GM19467 (cell line): ENCODE data around the gene C1QTNF2.
A peak's percentile ranks its signal among the peaks of the same experiment; 100 is the strongest.

Experiments used
- ATAC-seq: cut with Tn5 transposase; IDR thresholded peaks from one replicate; pipeline ENCODE4 v1.9.1; 2021; ENCODE audit warnings: mild to moderate bottlenecking, moderate library complexity; ENCODE audit not compliant: unreplicated experiment

C1QTNF2 gene, protein sequence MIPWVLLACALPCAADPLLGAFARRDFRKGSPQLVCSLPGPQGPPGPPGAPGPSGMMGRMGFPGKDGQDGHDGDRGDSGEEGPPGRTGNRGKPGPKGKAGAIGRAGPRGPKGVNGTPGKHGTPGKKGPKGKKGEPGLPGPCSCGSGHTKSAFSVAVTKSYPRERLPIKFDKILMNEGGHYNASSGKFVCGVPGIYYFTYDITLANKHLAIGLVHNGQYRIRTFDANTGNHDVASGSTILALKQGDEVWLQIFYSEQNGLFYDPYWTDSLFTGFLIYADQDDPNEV

DNA sequence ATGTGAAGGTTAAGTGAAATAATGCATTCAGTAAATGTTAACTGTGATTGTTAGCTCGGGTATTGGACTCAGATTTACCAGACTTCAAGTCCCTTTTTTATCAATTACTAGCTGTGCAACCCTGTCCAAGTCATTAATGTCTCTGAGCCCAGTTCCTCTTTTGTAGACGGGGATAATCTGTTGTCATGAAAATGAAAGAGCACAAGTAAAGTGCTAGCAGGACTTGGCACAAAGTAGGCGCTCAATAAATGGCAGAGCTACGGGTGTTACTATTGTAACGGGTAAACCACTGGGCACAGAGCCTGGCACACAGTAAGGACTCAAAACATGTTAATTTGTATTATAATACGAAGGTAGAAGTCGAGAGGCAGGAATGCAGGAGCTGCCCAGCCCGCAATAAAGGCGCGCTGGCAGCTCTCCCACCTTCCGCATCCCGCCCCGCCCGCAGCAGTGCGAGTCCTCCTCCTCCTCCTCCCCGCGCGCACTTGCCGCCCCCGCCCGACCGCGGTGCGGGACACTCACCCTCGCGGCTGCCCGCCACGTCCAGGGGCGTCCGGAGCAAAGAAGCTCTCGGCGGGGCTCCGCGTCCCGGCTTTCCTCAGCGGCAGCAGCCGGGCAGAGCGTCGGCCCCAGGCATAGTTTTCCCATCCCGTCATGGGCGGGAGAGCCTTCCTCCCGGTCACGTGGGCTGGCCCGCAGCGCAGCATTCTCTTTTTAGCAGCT lies at the start of gene C1QTNF2:
Gene C1QTNF2 (minus strand): TSS at position 637 of the 723 bp plus-strand sequence. CDS start 15,615 bp downstream, outside the sequence.
- no peak for ATAC-seq

DNA sequence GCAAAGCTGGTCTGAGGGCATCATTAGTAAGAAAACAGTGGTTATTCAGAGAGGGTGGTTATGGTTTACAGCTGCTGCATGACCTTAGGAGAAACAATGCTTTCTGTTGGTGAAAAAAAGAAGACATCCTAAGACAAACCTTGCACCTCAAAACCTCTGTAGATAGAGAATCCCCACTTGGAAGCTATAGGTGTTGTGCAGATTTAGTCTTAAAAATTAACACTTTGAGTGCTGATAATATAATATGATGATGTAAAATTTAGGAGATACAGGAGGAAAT lies 49.8 kb upstream of the C1QTNF2 start:
- no peak for ATAC-seq

DNA sequence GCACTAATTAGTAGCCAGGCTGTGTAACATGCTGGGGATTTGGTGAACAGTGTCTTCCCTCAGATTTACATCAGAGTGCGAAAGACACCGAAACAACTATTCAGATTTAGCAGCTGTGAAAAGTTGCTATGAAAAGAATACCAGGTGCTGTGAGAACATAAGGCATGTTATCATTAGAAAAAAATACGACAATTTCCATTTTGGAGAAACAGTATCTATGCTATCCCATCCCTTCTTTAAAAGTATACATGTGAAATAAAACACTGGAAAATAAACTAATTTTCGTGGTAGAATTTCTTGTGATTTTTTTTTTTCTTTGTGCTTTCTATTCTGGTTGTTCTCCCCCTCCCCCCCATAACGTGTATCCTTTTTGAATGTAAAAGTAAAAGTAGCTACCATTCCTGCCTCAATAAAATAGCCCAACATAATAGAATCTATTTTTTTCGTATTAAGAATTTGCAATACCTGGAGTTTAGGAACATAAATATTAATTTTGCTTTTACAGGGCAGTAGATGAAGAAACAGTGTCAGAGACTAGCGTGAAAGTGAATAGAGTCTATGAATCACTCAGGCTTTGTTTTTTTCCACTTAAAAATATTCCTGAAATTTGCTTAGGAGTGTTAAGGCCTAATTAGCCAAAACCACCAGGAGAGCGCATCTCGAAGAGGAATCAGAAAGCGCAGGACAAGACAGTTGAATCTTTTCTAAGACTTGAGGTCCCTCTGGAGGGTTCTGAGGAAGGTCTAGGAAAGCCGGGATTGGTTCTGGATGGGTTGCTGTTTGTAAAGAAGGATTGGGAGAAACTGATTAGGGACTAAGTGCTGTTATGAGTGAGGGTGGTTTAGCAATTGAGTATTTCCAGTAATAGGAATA lies 49.3 kb upstream of the C1QTNF2 start:
- ATAC-seq = no peak

DNA sequence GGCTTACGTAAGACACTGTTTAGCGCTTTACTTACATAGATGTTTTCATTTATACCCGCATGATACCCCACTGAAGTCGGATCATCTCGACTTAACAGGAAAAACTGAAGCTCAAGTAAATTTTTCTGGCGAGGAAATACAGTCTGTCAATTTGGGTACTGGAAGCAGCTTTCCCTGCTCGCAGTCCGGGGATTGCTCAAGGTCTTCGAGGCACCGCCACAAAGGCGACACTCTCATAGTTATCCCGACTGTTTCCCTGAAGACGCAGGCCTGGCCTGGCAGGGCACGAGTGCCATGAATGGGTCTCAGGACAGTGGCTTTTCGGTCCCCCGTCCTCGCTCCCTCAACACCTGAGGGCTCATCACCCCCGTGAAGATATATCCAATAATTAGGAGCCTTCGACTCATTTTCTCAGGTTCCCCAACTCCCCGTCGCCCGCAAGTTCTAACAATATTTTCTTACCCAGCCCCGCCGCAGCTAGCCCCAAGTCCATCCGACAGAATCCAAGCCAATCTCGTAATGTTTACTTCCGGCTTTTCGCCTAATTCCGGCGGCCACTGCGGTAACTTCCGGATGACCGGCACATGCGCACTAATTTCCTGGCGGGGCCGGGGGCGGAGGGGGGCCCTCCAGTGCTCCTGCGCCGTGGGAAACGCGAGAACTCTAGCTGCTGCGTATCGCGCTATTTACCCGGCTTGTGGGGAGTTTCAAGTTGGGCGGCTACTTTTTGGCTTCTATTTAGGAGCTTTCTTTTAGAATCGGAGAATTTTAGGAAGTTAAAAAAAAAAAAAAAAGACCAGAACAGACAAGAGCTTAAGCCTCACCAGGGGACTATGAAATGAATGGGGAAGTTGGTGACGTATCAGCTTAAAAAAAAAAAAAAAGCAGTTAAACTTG lies 48.4 kb upstream of the C1QTNF2 start, which contains the start of gene SLU7:
Gene SLU7 (minus strand): TSS at position 521 of the 897 bp plus-strand sequence. CDS start 3,787 bp downstream, outside the sequence.
- ATAC-seq = peak; percentile 59

DNA sequence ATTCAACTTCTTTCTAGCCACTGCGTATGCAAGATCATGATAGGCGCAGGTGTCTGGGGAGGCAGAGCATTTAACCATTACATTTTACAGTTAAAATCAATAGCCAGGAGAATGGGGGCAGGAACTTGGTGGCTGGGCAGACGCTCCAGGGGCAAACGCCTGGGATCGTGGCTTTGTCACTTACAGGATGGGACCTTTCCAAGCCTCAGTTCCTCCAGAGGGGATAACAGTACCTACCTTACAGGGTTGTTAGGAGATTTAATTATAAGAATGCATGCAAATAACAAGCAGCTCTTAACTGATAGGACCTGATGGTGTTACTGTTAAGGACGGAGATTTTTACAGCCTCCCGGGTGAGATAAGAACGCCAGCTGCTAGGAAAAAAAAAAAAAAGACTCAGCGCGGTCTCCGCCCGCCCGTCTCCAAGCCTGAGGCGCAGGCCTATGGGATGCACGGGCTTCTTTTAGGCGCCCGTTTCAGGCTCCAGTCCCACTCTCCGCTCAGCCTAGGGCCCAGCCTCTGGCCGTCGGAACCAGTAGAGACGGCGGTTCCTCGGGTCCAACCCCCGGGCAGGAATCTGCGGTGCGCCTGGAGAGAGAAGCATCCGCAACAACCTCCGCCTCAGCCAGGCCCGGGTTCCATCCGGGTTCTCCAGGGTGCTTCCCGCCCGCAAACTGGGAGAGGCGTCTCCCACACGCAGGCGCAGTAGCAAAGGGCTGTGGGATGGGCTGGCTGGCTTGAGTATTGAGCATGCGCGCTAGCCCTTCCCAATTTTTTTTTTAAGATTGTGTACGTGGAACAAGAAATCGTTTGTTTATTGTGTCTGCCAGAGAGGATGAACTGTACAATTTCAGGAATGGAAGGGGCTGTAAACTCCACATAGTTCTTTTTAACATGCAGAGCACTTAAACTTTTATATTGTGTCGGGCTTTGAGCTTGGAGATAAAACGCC lies 29.3 kb upstream of the C1QTNF2 start, which contains the start of gene FAM200C:
Gene FAM200C (minus strand): TSS at position 653 of the 952 bp plus-strand sequence. CDS start 4,564 bp downstream, outside the sequence.
- ATAC-seq = peak; percentile 78

DNA sequence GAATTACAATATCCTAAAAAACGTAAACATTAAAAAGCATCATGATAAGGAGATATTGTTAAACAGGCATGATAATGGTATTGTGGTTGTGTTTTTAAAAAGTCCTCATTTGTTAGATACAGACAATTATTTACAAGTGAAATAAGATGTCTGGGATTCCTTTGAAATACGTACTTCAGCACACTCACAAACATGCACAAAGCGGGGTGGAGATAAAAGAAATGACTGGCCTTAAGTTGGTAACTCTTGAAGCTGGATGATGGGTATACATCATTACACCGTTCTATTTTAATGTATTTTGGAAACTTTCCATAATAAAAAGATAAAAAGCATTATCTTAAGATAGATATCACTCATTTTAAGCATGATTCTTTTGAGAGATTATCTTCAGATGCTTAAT lies 28.4 kb upstream of the C1QTNF2 start:
- ATAC-seq = no peak

DNA sequence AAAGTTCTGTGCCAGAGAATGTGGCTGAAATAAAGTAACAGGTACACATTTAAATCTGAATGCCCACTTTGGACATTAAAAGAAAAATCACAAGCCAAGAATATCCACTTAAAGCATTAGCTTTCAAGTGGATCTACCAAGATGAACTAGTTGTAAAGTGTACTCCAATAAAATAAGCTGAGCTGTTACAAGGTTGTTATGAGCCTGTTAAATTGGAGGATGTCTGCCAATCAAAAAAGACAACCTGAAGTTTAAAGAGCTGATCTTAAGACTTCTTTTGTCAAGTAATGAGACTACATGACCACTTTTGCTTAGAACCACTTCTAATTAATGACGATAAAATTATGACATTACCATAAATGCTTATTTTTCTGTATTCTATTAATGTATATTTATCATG lies 27.1 kb upstream of the C1QTNF2 start:
- ATAC-seq = no peak

DNA sequence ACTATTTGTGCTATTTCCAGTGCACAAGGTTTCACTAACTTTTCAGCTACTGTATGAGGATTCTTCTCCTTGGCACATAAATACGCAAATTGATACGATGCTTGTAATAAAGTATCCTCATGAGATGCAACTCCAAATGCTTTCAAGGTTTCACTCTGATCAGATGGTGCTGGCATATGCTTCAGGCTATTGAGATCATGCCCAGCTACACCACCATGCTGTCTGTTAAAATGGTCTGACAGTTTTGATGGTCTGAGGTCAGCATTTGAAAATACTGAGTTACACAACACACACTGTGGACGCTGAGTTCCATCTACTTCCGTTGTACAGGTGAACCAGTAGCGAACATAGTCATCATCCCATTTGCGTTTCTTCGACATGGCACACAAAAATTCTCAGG lies 24.7 kb upstream of the C1QTNF2 start:
- no peak for ATAC-seq

DNA sequence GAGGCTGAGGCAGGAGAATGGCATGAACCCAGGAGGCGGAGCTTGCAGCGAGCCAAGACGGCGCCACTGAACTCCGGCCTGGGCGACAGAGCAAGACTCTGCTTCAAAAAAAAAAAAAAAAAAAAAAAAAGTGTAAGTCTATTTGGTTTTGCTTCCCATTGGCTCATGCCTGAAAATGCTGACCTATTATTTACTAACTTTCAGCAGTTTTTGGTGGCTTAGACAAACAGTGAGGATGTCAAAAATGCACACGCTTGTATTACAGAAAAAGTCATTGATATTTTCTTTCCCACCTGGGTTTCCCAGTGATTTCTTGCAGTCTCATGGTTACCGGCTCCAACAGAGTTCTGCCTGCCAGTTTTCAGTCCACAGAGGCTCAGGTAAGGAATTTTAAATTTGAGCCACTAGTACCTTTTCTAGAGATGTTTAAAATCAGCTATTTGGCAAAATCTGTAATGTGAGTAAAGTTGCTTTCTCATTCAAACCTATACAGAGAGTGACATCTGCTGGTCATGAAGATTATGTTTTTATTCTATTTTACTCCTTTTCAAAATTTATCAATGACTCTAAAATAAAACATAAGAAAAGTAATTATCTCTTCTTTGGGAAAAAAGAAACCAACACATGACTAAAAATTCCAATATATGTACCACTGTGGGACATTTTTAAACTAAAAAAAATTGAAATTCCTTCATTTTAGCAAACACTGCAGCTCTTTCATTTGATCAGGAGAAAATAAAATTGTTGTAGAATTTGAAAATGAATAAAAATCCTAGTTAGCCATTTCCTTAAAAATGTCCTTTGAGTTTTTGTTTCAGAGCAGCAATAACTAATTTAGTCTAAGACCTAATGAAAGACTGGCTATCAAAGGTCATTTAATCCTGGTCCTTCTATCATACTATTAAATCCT lies 20.6 kb upstream of the C1QTNF2 start:
- ATAC-seq = no peak

DNA sequence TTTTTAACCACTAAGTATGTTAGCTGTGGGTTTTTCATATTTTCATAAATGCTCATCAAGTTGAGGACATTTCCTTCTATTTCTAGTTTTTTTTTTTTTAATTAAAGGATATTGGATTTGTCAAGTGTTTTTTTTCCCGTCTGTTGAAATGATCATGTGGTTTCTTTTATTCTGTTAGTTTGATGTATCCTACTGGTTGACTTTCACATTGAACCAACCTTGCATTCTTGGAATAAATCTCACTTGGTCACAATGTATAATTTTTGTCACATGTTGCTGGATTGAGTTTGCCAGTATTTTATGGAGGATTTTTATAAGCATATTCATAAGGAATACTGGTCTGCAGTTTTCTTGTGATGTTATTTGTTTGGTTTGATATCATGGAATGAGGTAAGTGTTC lies 17.0 kb upstream of the C1QTNF2 start:
- no peak for ATAC-seq

DNA sequence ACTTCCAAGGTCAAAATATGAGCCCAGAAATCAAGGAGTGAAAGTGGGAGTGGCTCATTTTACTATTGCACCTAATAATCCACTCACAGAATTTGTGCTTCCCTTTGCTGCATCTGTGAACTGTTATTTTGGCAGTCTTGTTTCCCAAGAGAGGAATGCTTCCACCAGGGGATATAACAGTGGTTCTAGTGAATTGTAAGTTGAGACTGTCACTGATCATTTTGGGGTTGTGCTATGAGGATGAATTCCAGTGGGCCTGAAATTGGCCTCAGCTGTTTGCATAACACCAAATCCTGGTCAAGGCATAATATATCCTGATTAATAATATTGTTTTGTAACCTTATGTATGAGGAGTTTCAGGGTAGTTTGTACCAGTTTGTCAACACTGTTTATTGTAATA lies 15.1 kb upstream of the C1QTNF2 start:
- no peak for ATAC-seq

DNA sequence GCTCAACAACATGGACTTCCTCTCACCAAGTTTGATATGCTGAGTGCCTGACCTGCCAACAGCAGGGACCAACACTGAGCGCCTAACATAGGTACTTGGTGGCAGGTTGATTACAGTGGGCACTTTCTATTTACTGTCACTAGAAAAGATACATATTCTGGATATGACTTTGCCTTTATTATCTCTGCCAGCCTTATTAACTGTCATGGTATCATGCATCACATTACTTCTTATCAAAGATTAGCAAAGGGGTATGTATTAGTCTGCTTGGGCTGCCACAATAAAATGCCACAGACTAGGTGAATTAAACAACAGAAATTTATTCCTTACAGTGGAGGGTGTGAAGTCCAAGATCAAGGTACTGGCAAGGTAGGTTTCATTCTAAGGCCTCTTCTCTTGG lies 14.3 kb upstream of the C1QTNF2 start:
- ATAC-seq = no peak

DNA sequence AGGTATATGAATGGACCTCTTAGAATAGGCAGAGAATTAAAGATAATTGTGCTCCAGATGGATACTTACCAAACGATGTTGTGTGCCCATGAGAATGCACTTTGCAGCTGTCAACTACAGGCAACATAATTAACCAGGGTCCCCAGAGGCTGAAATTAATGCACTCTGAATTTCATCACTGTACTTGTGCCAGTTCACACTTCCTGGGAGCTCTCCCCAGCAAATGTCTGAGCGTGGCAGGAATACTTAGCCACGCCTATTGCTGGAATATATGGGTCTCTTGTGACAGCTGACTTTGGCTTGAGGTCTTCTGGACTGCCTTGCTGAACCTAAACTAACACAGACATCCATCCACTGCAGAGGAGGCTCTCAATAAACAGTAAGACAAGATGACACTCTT lies 11.9 kb upstream of the C1QTNF2 start:
- no peak for ATAC-seq

DNA sequence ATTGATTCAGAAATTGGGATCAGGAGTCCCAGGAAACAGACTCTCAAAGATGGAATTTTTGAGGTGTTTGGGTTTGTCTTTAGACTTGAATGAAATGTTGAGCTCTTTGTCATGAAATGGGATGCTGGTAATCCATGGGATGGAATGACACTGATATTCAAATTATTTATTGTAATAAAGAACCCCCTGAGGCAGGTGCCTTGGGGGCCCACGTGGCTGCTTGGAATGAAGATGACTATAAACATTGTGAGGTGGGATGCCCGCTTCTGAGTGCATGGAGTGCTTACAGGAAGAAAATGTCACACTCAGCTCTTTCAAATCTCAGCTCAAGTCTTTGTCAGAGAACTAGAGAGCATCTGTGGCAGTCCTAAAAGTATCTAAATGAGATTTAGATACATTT lies 9.6 kb upstream of the C1QTNF2 start:
- ATAC-seq = no peak

DNA sequence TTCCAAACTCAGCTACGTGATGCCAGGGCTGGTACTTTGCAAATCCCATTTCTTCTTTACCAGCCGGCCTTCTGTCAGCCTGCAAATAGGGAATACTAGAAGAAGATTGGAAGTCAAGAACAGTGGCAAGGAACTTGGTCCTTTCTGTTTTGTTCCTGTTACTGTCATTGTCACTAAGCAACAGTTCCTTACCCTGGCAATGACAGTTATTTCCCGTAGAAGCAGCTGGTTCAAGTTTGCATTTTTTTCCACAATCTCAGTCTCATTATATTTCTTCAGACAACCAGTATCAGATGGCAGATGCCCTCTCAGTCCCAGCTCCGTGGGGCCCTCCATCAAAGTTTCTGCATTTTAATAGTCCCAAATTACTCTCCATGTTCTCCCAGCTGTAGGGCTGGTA lies 9.1 kb upstream of the C1QTNF2 start:
- no peak for ATAC-seq

DNA sequence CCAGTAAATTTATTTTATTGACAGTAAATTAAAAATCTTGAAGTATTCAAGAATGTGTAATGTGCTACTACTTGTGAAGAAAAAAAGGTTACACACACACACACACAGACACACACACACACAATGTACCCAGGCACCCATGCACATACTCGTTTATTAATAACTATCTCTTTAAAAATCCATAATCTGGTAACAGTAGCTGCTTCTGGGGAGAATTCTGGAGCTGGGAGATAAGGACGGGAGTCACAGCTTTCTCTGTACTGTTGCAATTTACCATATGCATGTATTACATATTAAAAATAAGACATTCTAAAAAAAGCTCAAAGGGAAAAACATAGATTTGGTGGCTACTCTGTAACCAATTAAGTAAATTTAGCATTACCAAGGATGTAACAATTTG lies 7.9 kb upstream of the C1QTNF2 start:
- no peak for ATAC-seq

DNA sequence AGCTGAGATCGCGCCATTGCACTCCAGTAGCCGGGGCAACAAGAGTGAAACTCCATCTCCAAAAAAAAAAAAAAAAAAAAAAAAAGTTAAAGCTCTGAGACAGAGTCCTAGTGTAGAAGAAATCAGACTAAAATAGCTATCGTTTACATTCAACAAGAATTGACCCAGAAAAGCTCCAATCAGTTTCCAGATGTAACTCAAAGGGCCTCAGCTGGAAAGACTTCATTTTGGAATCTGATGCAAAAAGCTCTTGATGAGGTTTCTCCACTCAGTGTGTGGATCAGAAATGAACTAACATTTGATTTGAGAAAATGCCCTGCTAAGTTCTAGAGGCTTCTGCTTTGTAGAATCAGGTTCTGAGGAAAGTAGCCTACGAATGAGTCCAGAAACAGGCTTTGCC lies 7.2 kb upstream of the C1QTNF2 start:
- no peak for ATAC-seq

DNA sequence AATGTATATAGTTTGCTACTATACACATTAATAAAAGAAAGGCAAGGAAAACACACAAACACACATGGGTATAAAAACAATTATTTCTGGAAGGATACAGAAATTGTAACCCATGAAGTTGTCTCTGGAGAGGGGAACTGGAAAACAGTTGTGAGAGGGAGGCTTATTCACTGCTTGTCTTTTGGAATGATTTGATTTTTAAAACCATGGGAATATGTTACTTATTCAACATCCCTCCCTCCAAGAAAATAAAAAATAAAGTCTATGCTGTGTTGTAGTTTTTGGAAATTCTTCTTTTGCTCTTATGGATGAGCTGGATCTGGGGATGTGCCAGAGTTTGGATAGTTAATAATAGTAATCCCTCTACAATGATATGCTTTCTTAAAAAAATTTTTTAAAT lies 6.0 kb upstream of the C1QTNF2 start:
- no peak for ATAC-seq
